ENCODE measurements around the gene ATG7. TPM values are rescaled to one million over a fixed set of nuclear protein-coding genes. Genes with fewer than 3 reads are reported as not detected.

The ATG7 gene
- total and polyA plus RNA-seq, 2 experiments from 2014 or later, result 18.4 to 38.6 TPM

- no peak for DNase-seq (ENCODE audit: low spot score)
- no peak overlapping the region for H3K4me3 ChIP-seq
- H4K20me1 ChIP-seq (ENCODE audit: insufficient read depth, poor library complexity, severe bottlenecking), result no peaks in the 10 kb centered on the region
- WGBS (ENCODE audit: low lambda C conversion rate, missing lambda C conversion rate), result 93% methylated on average over 21 of the region's 21 CpGs
- H3K4me1 ChIP-seq (ENCODE audit: insufficient read depth), result peaks cover 19% of the 10 kb centered on the region
- no peaks in the 10 kb centered on the region for H3K27me3 ChIP-seq
- H3K4me2 ChIP-seq, result no peak overlapping the region
- no peak overlapping the region for H2AFZ ChIP-seq
- no peaks in the 10 kb centered on the region for H3K9me2 ChIP-seq (replicated peaks; ENCODE audit: insufficient read depth)
- H3K9me3 ChIP-seq (ENCODE audit: low read depth), result no peaks in the 10 kb centered on the region
- TF ChIP-seq CTCF (IDR thresholded peaks at IDR 0.05; ENCODE audit: poor library complexity) (no peak), EZH2phosphoT487 (IDR thresholded peaks at IDR 0.05; ENCODE audit: low read depth, severe bottlenecking, unreplicated experiment) (no peak), EZH2 (IDR thresholded peaks at IDR 0.05; ENCODE audit: borderline replicate concordance) (no peak)
- no peak overlapping the region for H3K27ac ChIP-seq
- no peaks in the 10 kb centered on the region for H3K36me3 ChIP-seq (replicated peaks; ENCODE audit: insufficient read depth, low read depth)
- no peaks in the 10 kb centered on the region for H3K79me2 ChIP-seq
Observed at GRCh38 chr3:11534011-11534792, 262.0 kb downstream of the ATG7 start.

GRCh38 chr3:11534793-11535101, 262.6 kb downstream of the ATG7 start:
- WGBS (ENCODE audit: low lambda C conversion rate, missing lambda C conversion rate), result 98% methylated on average over 7 of the region's 7 CpGs
- Histone ChIP-seq H3K27ac (no peak overlapping the region), H3K4me2 (no peak overlapping the region), H4K20me1 (ENCODE audit: insufficient read depth, poor library complexity, severe bottlenecking) (no peaks in the 10 kb centered on the region), H3K4me1 (ENCODE audit: insufficient read depth) (peaks cover 18% of the 10 kb centered on the region), H3K9me2 (replicated peaks; ENCODE audit: insufficient read depth) (no peaks in the 10 kb centered on the region), H3K4me3 (no peak overlapping the region), H2AFZ (no peak overlapping the region), H3K27me3 (no peaks in the 10 kb centered on the region), H3K79me2 (no peaks in the 10 kb centered on the region), H3K36me3 (replicated peaks; ENCODE audit: insufficient read depth, low read depth) (no peaks in the 10 kb centered on the region), H3K9me3 (ENCODE audit: low read depth) (no peaks in the 10 kb centered on the region)
- no peak for DNase-seq (ENCODE audit: low spot score)
- no peak for TF ChIP-seq CTCF (IDR thresholded peaks at IDR 0.05; ENCODE audit: poor library complexity)
- no peak for TF ChIP-seq EZH2 (IDR thresholded peaks at IDR 0.05; ENCODE audit: borderline replicate concordance)
- no peak for TF ChIP-seq EZH2phosphoT487 (IDR thresholded peaks at IDR 0.05; ENCODE audit: low read depth, severe bottlenecking, unreplicated experiment)

GRCh38 chr3:11535243-11535960, 263.2 kb downstream of the ATG7 start:
- no peak for DNase-seq (ENCODE audit: low spot score)
- Histone ChIP-seq H3K27me3 (no peaks in the 10 kb centered on the region), H3K4me1 (ENCODE audit: insufficient read depth) (peaks cover 14% of the 10 kb centered on the region), H4K20me1 (ENCODE audit: insufficient read depth, poor library complexity, severe bottlenecking) (no peaks in the 10 kb centered on the region), H2AFZ (no peak overlapping the region), H3K27ac (no peak overlapping the region), H3K4me3 (no peak overlapping the region), H3K9me3 (ENCODE audit: low read depth) (no peaks in the 10 kb centered on the region), H3K36me3 (replicated peaks; ENCODE audit: insufficient read depth, low read depth) (no peaks in the 10 kb centered on the region), H3K9me2 (replicated peaks; ENCODE audit: insufficient read depth) (no peaks in the 10 kb centered on the region), H3K79me2 (no peaks in the 10 kb centered on the region), H3K4me2 (no peak overlapping the region)
- no peak for TF ChIP-seq EZH2 (IDR thresholded peaks at IDR 0.05; ENCODE audit: borderline replicate concordance)
- TF ChIP-seq EZH2phosphoT487 (IDR thresholded peaks at IDR 0.05; ENCODE audit: low read depth, severe bottlenecking, unreplicated experiment), result no peak
- no peak for TF ChIP-seq CTCF (IDR thresholded peaks at IDR 0.05; ENCODE audit: poor library complexity)
- 91% methylated on average over 13 of the region's 13 CpGs for WGBS (ENCODE audit: low lambda C conversion rate, missing lambda C conversion rate)

All from hepatocyte (in vitro differentiated cells).